ENCODE data around the gene KIN. TPM values are rescaled to one million over a fixed set of nuclear protein-coding genes. Genes with fewer than 3 reads are reported as not detected.

The KIN gene
- total RNA-seq, 1 experiment from 2014 or later, result 8.4 TPM

DNA sequence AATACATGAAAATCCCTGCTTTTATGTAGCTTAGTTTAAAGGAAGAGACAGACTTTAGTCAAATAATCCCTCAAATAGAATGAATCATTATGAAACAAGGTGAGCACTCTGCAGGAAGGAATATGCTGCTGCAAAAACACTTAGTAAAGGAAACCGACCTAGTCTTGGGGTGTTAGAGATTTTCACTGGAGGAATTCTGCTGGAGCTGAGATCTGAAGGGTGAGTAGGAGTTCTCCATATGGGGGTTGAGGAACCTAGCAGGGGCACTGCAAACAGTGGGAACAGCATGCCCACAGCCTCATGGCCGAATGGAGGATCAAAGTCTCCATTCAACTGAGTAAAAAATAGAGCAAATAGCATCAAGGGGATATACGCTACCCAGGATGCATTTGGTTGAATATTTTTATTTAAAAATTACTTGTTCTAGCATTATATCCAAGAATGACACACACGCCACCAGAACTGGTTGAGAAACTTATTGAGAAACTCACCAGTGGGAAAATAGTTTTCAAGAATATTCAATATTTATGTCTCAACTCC, 81.2 kb downstream of the KIN start:
- POLR2A ChIA-PET, result no interaction called here
- no peak overlapping the region for H3K27ac ChIP-seq (ENCODE audit: low read length)
- intact Hi-C loops (cut with micrococcal nuclease; ENCODE audit: unreplicated experiment), result no loop called here
- no peaks in the 10 kb centered on the region for H3K4me1 ChIP-seq (ENCODE audit: control insufficient read depth, insufficient read depth, low read length)
- peaks cover 6% of the 10 kb centered on the region for H3K27me3 ChIP-seq (ENCODE audit: control insufficient read depth, insufficient read depth, low read length)
- TF ChIP-seq TCF7L2 (IDR thresholded peaks at IDR 0.05; ENCODE audit: low read depth, low read length) (no peak), POLR2AphosphoS5 (IDR thresholded peaks at IDR 0.05; ENCODE audit: low read depth, low read length) (no peak), SIN3A (IDR thresholded peaks at IDR 0.05; ENCODE audit: borderline replicate concordance, insufficient read depth, low read depth, low read length) (no peak), REST (IDR thresholded peaks at IDR 0.05; ENCODE audit: insufficient read depth in 1 of 2, low read depth in 2 of 2, low read length in 1 of 2) (no peak)
- TF ChIP-seq, protein P1, sequence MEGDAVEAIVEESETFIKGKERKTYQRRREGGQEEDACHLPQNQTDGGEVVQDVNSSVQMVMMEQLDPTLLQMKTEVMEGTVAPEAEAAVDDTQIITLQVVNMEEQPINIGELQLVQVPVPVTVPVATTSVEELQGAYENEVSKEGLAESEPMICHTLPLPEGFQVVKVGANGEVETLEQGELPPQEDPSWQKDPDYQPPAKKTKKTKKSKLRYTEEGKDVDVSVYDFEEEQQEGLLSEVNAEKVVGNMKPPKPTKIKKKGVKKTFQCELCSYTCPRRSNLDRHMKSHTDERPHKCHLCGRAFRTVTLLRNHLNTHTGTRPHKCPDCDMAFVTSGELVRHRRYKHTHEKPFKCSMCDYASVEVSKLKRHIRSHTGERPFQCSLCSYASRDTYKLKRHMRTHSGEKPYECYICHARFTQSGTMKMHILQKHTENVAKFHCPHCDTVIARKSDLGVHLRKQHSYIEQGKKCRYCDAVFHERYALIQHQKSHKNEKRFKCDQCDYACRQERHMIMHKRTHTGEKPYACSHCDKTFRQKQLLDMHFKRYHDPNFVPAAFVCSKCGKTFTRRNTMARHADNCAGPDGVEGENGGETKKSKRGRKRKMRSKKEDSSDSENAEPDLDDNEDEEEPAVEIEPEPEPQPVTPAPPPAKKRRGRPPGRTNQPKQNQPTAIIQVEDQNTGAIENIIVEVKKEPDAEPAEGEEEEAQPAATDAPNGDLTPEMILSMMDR (IDR thresholded peaks at IDR 0.05), result no peak
- H3K9me3 ChIP-seq (ENCODE audit: control insufficient read depth, insufficient read depth, low read depth, low read length), result no peaks in the 10 kb centered on the region
- H3K4me3 ChIP-seq (ENCODE audit: low read depth in 2 of 2, low read length in 2 of 2), result no peak overlapping the region
- H3K36me3 ChIP-seq (ENCODE audit: control insufficient read depth, insufficient read depth, low read length), result no peaks in the 10 kb centered on the region
- in situ Hi-C loops (cut with HindIII; ENCODE audit: low pct_unique_long_range_greater_than_20kb, low sequenced_read_pairs), result no loop called here
- ATAC-seq (no peak), DNase-seq (ENCODE audit: low read depth, low spot score) (no peak)
- no TSS peak for BruUV-seq (replicated peaks)
- CTCF ChIA-PET, result no interaction called here

DNA sequence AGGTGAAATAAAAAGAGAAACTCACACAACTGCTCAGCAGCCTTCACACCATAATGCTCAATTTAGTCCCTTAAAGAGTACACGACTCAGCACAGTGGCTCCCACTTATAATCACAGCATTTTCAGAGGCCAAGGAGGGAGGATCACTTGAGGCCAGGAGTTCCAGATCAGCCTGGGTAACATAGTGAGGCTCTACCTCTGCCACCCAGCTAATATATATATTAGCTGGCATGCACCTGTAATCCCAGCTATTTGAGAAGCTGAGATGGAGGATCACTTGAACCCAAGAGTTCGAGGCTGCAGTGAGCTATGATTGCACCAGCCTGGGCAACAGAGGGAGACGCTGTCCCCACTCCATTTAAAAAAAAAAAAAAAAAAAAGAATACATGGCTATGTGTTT, 82.5 kb downstream of the KIN start:
- CTCF ChIA-PET, result no interaction called here
- intact Hi-C loops (cut with micrococcal nuclease; ENCODE audit: unreplicated experiment) (no loop called here), in situ Hi-C loops (cut with HindIII; ENCODE audit: low pct_unique_long_range_greater_than_20kb, low sequenced_read_pairs) (no loop called here)
- H3K9me3 ChIP-seq (ENCODE audit: control insufficient read depth, insufficient read depth, low read depth, low read length), result no peaks in the 10 kb centered on the region
- H3K27ac ChIP-seq (ENCODE audit: low read length), result no peak overlapping the region
- POLR2A ChIA-PET, result no interaction called here
- no TSS peak for BruUV-seq (replicated peaks)
- no peak for ATAC-seq
- TF ChIP-seq, protein P1 (IDR thresholded peaks at IDR 0.05), result no peak
- TF ChIP-seq REST (IDR thresholded peaks at IDR 0.05; ENCODE audit: insufficient read depth in 1 of 2, low read depth in 2 of 2, low read length in 1 of 2), result no peak
- TF ChIP-seq TCF7L2 (IDR thresholded peaks at IDR 0.05; ENCODE audit: low read depth, low read length), result no peak
- no peak for TF ChIP-seq SIN3A (IDR thresholded peaks at IDR 0.05; ENCODE audit: borderline replicate concordance, insufficient read depth, low read depth, low read length)
- no peak for TF ChIP-seq POLR2AphosphoS5 (IDR thresholded peaks at IDR 0.05; ENCODE audit: low read depth, low read length)
- no peaks in the 10 kb centered on the region for H3K4me1 ChIP-seq (ENCODE audit: control insufficient read depth, insufficient read depth, low read length)
- H3K4me3 ChIP-seq (ENCODE audit: low read depth in 2 of 2, low read length in 2 of 2), result no peak overlapping the region
- peaks cover 6% of the 10 kb centered on the region for H3K27me3 ChIP-seq (ENCODE audit: control insufficient read depth, insufficient read depth, low read length)
- H3K36me3 ChIP-seq (ENCODE audit: control insufficient read depth, insufficient read depth, low read length), result no peaks in the 10 kb centered on the region
- DNase-seq (ENCODE audit: low read depth, low spot score), result no peak

Data from Panc1 (cell line).